Fibroblast of the aortic adventitia (primary cell): ENCODE measurements around the gene EYS. TPM values are rescaled to one million over a fixed set of nuclear protein-coding genes. Genes with fewer than 3 reads are reported as not detected.
A peak's percentile ranks its signal among the peaks of the same experiment; 100 is the strongest.

Experiments used
- DNase-seq: peaks from one replicate; pipeline ENCODE4 v3.0.0-alpha.2; 2010; ENCODE audit warnings: low read depth
- H3K4me3 ChIP-seq: 2 replicates; pipeline ENCODE4 v1.5.1; 2011; ENCODE audit warnings: low read depth, mild to moderate bottlenecking, control low read depth, low read length, moderate library complexity
- CTCF ChIP-seq: IDR thresholded peaks from 2 replicates; pipeline ENCODE4 v1.5.1; 2011; ENCODE audit warnings: mild to moderate bottlenecking, low read length, control low read depth, inconsistent platforms; ENCODE audit not compliant: insufficient read depth
- total RNA-seq: library from RNA; depleted of rRNA; stranded (reverse); fragments of >200 nt; gene quantifications from 2 replicates; pipeline ENCODE4 v1.2.3, GENCODE V29; 2012; ENCODE audit warnings: low replicate concordance

EYS gene
- total RNA-seq, 1 donor = 0.09 TPM

- DNase-seq = no peak
- no peak overlapping the region for H3K4me3 ChIP-seq
- TF ChIP-seq CTCF = no peak
Measured at GRCh38 chr6:64428186-64428585, 1278.8 kb downstream of the EYS start.

GRCh38 chr6:64415926-64416325, 1291.1 kb downstream of the EYS start:
- no peak for TF ChIP-seq CTCF
- H3K4me3 ChIP-seq = no peak overlapping the region
- DNase-seq = peak; percentile 0

- no peak for TF ChIP-seq CTCF
- H3K4me3 ChIP-seq = no peak overlapping the region
- no peak for DNase-seq
Measured at GRCh38 chr6:64411226-64411625, 1295.8 kb downstream of the EYS start.

GRCh38 chr6:64409948-64410347, 1297.1 kb downstream of the EYS start:
- TF ChIP-seq CTCF = no peak
- no peak for DNase-seq
- H3K4me3 ChIP-seq = no peak overlapping the region

GRCh38 chr6:64404396-64404795, 1302.6 kb downstream of the EYS start:
- no peak for DNase-seq
- no peak overlapping the region for H3K4me3 ChIP-seq
- no peak for TF ChIP-seq CTCF

GRCh38 chr6:64383277-64383676, 1323.7 kb downstream of the EYS start:
- no peak for TF ChIP-seq CTCF
- no peak for DNase-seq

GRCh38 chr6:64376394-64376793, 1330.6 kb downstream of the EYS start:
- no peak overlapping the region for H3K4me3 ChIP-seq
- no peak for TF ChIP-seq CTCF
- no peak for DNase-seq

More at GRCh38 chr6:64383277-64383676, 1323.7 kb downstream of the EYS start:
- H3K4me3 ChIP-seq = no peak overlapping the region
